Rectal smooth muscle tissue (tissue), 1 donor: ENCODE results near the gene RNU6-9.
A peak's percentile ranks its signal among the peaks of the same experiment; 100 is the strongest.

Experiments
- H3K27ac ChIP-seq: one replicate; pipeline ENCODE4 v1.7.0; 2013; ENCODE audit warnings: low read depth, low read length, inconsistent platforms
- H3K27me3 ChIP-seq: one replicate; pipeline ENCODE4 v1.7.0; 2013; ENCODE audit warnings: low read length; ENCODE audit not compliant: control insufficient read depth, insufficient read depth
- H3K36me3 ChIP-seq: one replicate; pipeline ENCODE4 v1.7.0; 2013; ENCODE audit warnings: low read length; ENCODE audit not compliant: control insufficient read depth, insufficient read depth
- H3K4me1 ChIP-seq: one replicate; pipeline ENCODE4 v1.7.0; 2013; ENCODE audit warnings: low read length; ENCODE audit not compliant: control insufficient read depth, insufficient read depth
- H3K4me3 ChIP-seq: one replicate; pipeline ENCODE4 v1.7.0; 2013; ENCODE audit warnings: low read length
- H3K9ac ChIP-seq: one replicate; pipeline ENCODE4 v1.7.0; 2013; ENCODE audit warnings: low read length

RNU6-9 gene

GRCh38 chr19:867301-867793, 25.9 kb upstream of the RNU6-9 start:
- H3K27me3 ChIP-seq, result no peaks in the 10 kb centered on the region
- no peak overlapping the region for H3K9ac ChIP-seq
- H3K4me3 ChIP-seq, result no peak overlapping the region
- no peak overlapping the region for H3K27ac ChIP-seq
- peaks cover 22% of the 10 kb centered on the region for H3K4me1 ChIP-seq
- H3K36me3 ChIP-seq, result peaks cover 2% of the 10 kb centered on the region

GRCh38 chr19:867855-868457, 25.3 kb upstream of the RNU6-9 start:
- no peak overlapping the region for H3K4me3 ChIP-seq
- H3K36me3 ChIP-seq, result peaks cover 2% of the 10 kb centered on the region
- no peaks in the 10 kb centered on the region for H3K27me3 ChIP-seq
- no peak overlapping the region for H3K9ac ChIP-seq
- H3K4me1 ChIP-seq, result peaks cover 22% of the 10 kb centered on the region
- H3K27ac ChIP-seq, result peak overlapping the region; percentile 91

GRCh38 chr19:868458-869244, 24.6 kb upstream of the RNU6-9 start:
- H3K9ac ChIP-seq, result no peak overlapping the region
- H3K27me3 ChIP-seq, result no peaks in the 10 kb centered on the region
- H3K4me1 ChIP-seq, result peaks cover 22% of the 10 kb centered on the region
- H3K4me3 ChIP-seq, result no peak overlapping the region
- peak overlapping the region; percentile 91 for H3K27ac ChIP-seq
- peaks cover 2% of the 10 kb centered on the region for H3K36me3 ChIP-seq

GRCh38 chr19:869245-870177, 23.8 kb upstream of the RNU6-9 start:
- H3K4me1 ChIP-seq, result peaks cover 18% of the 10 kb centered on the region
- H3K36me3 ChIP-seq, result peaks cover 3% of the 10 kb centered on the region
- no peak overlapping the region for H3K4me3 ChIP-seq
- no peaks in the 10 kb centered on the region for H3K27me3 ChIP-seq
- H3K27ac ChIP-seq, result peak overlapping the region; percentile 91
- H3K9ac ChIP-seq, result no peak overlapping the region

- Histone ChIP-seq H3K4me1 (peaks cover 18% of the 10 kb centered on the region), H3K9ac (no peak overlapping the region), H3K27ac (peak overlapping the region; percentile 91), H3K36me3 (peaks cover 5% of the 10 kb centered on the region), H3K4me3 (no peak overlapping the region), H3K27me3 (no peaks in the 10 kb centered on the region)
Measured at GRCh38 chr19:870314-870713, 23.0 kb upstream of the RNU6-9 start.

- H3K4me1 ChIP-seq, result peaks cover 18% of the 10 kb centered on the region
- no peak overlapping the region for H3K9ac ChIP-seq
- no peak overlapping the region for H3K4me3 ChIP-seq
- no peaks in the 10 kb centered on the region for H3K27me3 ChIP-seq
- peak overlapping the region; percentile 91 for H3K27ac ChIP-seq
- H3K36me3 ChIP-seq, result peaks cover 8% of the 10 kb centered on the region
Measured at GRCh38 chr19:870963-871401, 22.3 kb upstream of the RNU6-9 start.

GRCh38 chr19:871446-872265, 21.6 kb upstream of the RNU6-9 start:
- Histone ChIP-seq H3K4me3 (peak overlapping the region; percentile 32), H3K36me3 (peaks cover 10% of the 10 kb centered on the region), H3K4me1 (peaks cover 18% of the 10 kb centered on the region), H3K9ac (peak overlapping the region; percentile 30), H3K27ac (peak overlapping the region; percentile 91), H3K27me3 (no peaks in the 10 kb centered on the region)

- Histone ChIP-seq H3K36me3 (peaks cover 12% of the 10 kb centered on the region), H3K27ac (peak overlapping the region; percentile 91), H3K9ac (peak overlapping the region; percentile 30), H3K4me3 (peak overlapping the region; percentile 32), H3K4me1 (peaks cover 18% of the 10 kb centered on the region), H3K27me3 (no peaks in the 10 kb centered on the region)
Measured at GRCh38 chr19:872266-872951, 20.9 kb upstream of the RNU6-9 start.

- peaks cover 18% of the 10 kb centered on the region for H3K4me1 ChIP-seq
- H3K9ac ChIP-seq, result no peak overlapping the region
- H3K36me3 ChIP-seq, result peaks cover 11% of the 10 kb centered on the region
- H3K27ac ChIP-seq, result no peak overlapping the region
- no peak overlapping the region for H3K4me3 ChIP-seq
- no peaks in the 10 kb centered on the region for H3K27me3 ChIP-seq
Measured at GRCh38 chr19:873084-873483, 20.2 kb upstream of the RNU6-9 start.

- Histone ChIP-seq H3K4me3 (no peak overlapping the region), H3K4me1 (peaks cover 15% of the 10 kb centered on the region), H3K27me3 (no peaks in the 10 kb centered on the region), H3K9ac (no peak overlapping the region), H3K36me3 (peaks cover 11% of the 10 kb centered on the region), H3K27ac (no peak overlapping the region)
Measured at GRCh38 chr19:873561-874041, 19.7 kb upstream of the RNU6-9 start.

GRCh38 chr19:875265-875879, 17.9 kb upstream of the RNU6-9 start:
- no peaks in the 10 kb centered on the region for H3K27me3 ChIP-seq
- no peak overlapping the region for H3K9ac ChIP-seq
- H3K4me3 ChIP-seq, result no peak overlapping the region
- no peak overlapping the region for H3K27ac ChIP-seq
- peaks cover 15% of the 10 kb centered on the region for H3K36me3 ChIP-seq
- H3K4me1 ChIP-seq, result peaks cover 9% of the 10 kb centered on the region
